SK-N-SH treated with all-trans-retinoic acid at 6 μM for 48 hours (cell line): ENCODE measurements around the gene FPGS.

Experiments used
- BACH2 ChIP-seq: fragments of 250-450 bp; sonication (Bioruptor Pico); IDR thresholded peaks from 2 replicates; pipeline ENCODE4 v1.9.0; 2021; ENCODE audit warnings: mild to moderate bottlenecking, borderline replicate concordance
- GLIS3 ChIP-seq: fragments of 250-450 bp; sonication (Bioruptor Pico); IDR thresholded peaks from 2 replicates; pipeline ENCODE4 v1.5.0; 2020; ENCODE audit warnings: mild to moderate bottlenecking, moderate library complexity
- ISL1 ChIP-seq: fragments of 250-450 bp; sonication (Bioruptor Pico); IDR thresholded peaks from 2 replicates; pipeline ENCODE4 v2.1.2; 2022; ENCODE audit warnings: mild to moderate bottlenecking, moderate library complexity
- OSR1 ChIP-seq: fragments of 250-450 bp; sonication (Bioruptor Pico); IDR thresholded peaks from 2 replicates; pipeline ENCODE4 v1.8.0; 2022; ENCODE audit warnings: moderate library complexity, mild to moderate bottlenecking, inconsistent platforms
- ZNF565 ChIP-seq: fragments of 450-650 bp; formaldehyde crosslinking; conservative IDR thresholded peaks from 2 replicates; pipeline ENCODE4 v1.5.0; 2020; ENCODE audit warnings: low read depth, mild to moderate bottlenecking, moderate library complexity
- ZNF70 ChIP-seq: fragments of 450-650 bp; formaldehyde crosslinking; IDR thresholded peaks from 2 replicates; pipeline ENCODE4 v1.5.0; 2020; ENCODE audit warnings: mild to moderate bottlenecking, moderate library complexity

DNA sequence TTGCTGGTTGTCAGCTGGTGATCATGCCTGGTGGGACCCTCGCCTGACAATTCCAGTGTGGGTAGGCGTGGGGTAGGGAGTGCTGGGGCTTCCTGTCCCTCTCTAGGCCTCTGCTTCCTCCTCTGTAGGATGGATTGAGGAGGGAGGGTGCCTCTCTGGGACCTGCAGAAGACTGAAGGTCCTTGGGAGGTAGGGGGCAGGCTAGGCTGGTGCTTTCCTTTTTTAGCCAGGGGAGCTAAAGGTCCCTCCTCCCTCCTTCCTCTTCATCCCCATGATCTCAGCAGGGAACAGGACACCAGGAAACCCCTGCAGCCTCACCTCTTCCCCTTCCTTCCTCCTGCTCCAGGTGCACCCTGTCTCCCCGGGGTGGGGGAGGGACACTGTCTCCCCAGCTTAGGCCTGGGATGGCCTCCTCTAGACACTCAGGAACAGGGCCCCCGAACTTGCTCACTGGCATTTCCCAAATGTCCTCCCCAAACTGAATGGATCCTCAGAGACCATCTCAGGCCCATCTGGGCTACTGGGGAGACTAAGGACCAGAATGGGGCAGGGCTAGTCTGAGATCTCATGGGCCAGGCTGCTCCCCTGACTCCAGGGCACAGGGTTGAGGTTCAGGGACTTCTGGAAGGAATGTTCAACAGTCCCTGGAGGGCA is 32.6 kb upstream of the FPGS start:
- TF ChIP-seq OSR1 (CRISPR knock-in tag) (no peak), BACH2 (no peak), ZNF70 (no peak), ISL1 (CRISPR knock-in tag) (no peak), ZNF565 (CRISPR knock-in tag) (no peak), GLIS3 (CRISPR knock-in tag) (no peak)
